SU-DHL-6 (cell line): Measurements from ENCODE around the gene IL17RC.

Source experiments
- EZH2phosphoT487 ChIP-seq: fragments of 200-600 bp; sonication (generic), shearing (Covaris generic); conservative IDR thresholded peaks from 2 replicates; pipeline ENCODE4 v1.6.1; 2018; ENCODE audit warnings: mild to moderate bottlenecking, antibody characterized with exemption, low read length, moderate library complexity, mixed read lengths
- TF ChIP-seq, protein P1 (sequence below): fragments of 200-600 bp; sonication (generic); IDR thresholded peaks from one replicate; pipeline ENCODE4 v1.5.1; 2017; ENCODE audit warnings: antibody characterized with exemption, mild to moderate bottlenecking, low read length, moderate library complexity; ENCODE audit not compliant: insufficient read depth, poor library complexity, severe bottlenecking

DNA sequence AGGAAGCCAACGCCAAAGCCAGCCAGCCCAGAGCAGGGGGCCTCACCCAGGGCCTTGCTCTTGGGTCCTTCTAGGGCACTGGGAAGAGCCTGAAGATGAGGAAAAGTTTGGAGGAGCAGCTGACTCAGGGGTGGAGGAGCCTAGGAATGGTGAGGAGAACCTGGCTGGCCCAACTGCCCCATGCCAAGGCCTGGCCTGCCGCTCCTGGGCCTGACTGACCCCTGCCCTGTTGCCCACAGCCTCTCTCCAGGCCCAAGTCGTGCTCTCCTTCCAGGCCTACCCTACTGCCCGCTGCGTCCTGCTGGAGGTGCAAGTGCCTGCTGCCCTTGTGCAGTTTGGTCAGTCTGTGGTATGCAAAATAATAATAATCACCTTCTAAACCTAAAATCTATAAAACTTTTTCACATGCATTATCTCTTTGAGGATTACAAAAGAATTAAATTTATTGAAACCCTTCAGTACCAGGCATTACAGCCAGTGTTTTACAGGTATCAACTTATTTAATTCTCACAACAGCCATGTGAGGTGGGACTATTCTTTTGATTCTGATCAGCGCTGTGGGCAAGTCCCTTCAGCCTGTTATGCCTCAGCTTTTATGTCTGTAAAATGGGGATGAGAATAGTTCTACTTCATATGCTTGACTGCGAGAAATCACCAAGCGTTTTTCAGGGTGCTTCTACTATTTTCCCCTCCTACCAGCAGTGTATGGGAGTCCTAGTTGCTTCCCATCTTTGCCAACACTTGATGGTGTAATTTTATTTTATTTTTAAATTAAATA is 1.6 kb downstream of the IL17RC start:
- TF ChIP-seq, protein P1, sequence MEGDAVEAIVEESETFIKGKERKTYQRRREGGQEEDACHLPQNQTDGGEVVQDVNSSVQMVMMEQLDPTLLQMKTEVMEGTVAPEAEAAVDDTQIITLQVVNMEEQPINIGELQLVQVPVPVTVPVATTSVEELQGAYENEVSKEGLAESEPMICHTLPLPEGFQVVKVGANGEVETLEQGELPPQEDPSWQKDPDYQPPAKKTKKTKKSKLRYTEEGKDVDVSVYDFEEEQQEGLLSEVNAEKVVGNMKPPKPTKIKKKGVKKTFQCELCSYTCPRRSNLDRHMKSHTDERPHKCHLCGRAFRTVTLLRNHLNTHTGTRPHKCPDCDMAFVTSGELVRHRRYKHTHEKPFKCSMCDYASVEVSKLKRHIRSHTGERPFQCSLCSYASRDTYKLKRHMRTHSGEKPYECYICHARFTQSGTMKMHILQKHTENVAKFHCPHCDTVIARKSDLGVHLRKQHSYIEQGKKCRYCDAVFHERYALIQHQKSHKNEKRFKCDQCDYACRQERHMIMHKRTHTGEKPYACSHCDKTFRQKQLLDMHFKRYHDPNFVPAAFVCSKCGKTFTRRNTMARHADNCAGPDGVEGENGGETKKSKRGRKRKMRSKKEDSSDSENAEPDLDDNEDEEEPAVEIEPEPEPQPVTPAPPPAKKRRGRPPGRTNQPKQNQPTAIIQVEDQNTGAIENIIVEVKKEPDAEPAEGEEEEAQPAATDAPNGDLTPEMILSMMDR: no peak
- TF ChIP-seq EZH2phosphoT487: no peak
